Measurements from ENCODE around the gene MDN1. TPM values are rescaled to one million over a fixed set of nuclear protein-coding genes. Genes with fewer than 3 reads are reported as not detected.

Gene MDN1
- total RNA-seq, 1 donor = 21.4 TPM

DNA sequence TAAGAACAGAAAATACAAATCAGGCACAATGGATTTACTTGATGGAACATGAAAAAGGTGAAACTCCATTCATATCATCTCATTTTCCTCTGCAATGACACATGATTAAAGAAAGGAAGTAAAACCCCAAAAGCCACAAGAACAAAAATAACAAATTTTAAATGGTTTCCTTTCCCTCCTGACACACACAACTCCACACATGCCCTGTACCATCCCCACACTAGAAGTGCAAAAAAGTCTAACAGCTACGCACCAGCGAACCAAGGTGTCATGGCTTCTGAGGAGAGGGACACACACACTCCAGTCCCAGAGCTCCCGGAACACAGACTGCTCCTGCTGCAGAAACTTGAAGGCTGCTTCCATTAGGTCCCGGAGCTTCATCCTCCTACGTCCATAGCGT lies 25.3 kb downstream of the MDN1 start:
- H3K4me1 ChIP-seq (ENCODE audit: insufficient read depth, low read length) = peaks cover 3% of the 10 kb centered on the region
- H3K9me3 ChIP-seq (ENCODE audit: low read depth, low read length) = no peaks in the 10 kb centered on the region
- H3K27me3 ChIP-seq (ENCODE audit: insufficient read depth, low read length) = no peaks in the 10 kb centered on the region
- H4K20me1 ChIP-seq (ENCODE audit: insufficient read depth, low read length) = no peaks in the 10 kb centered on the region
- no peak overlapping the region for H3K4me3 ChIP-seq (ENCODE audit: insufficient read depth, low read length)
- H3K4me2 ChIP-seq (ENCODE audit: insufficient read depth, low read length) = no peak overlapping the region
- DNase-seq (ENCODE audit: insufficient read length, low spot score, missing footprints) = no peak
- peaks cover 25% of the 10 kb centered on the region for H3K36me3 ChIP-seq (ENCODE audit: insufficient read depth, low read length)
- TF ChIP-seq, protein P1, sequence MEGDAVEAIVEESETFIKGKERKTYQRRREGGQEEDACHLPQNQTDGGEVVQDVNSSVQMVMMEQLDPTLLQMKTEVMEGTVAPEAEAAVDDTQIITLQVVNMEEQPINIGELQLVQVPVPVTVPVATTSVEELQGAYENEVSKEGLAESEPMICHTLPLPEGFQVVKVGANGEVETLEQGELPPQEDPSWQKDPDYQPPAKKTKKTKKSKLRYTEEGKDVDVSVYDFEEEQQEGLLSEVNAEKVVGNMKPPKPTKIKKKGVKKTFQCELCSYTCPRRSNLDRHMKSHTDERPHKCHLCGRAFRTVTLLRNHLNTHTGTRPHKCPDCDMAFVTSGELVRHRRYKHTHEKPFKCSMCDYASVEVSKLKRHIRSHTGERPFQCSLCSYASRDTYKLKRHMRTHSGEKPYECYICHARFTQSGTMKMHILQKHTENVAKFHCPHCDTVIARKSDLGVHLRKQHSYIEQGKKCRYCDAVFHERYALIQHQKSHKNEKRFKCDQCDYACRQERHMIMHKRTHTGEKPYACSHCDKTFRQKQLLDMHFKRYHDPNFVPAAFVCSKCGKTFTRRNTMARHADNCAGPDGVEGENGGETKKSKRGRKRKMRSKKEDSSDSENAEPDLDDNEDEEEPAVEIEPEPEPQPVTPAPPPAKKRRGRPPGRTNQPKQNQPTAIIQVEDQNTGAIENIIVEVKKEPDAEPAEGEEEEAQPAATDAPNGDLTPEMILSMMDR (IDR thresholded peaks at IDR 0.05; ENCODE audit: extremely low read depth, low read depth, low read length) = no peak
- H3K79me2 ChIP-seq (ENCODE audit: insufficient read depth, low read length) = no peaks in the 10 kb centered on the region
- no peak overlapping the region for H3K27ac ChIP-seq (ENCODE audit: low read depth, low read length)
- H2AFZ ChIP-seq (ENCODE audit: low read length) = no peak overlapping the region

DNA sequence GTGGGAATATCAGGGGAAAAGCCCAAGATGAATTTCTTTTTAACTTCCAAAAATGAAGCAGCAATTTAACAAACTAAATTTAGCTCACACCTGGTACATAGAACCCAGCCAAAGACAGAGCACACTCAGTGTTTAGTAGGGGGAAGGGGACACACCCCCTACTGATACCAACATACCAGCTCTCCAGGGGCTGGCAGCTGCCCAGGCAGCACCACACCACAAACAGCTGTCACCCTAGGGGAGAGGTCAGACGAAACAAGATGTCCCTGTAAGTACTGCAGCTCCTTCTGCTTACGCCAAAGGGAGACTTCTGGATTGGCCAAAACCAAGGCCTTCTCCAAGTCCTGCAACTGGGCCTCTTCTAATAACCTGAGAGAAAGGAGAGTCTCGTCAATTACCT lies 26.0 kb downstream of the MDN1 start:
- Histone ChIP-seq H3K79me2 (ENCODE audit: insufficient read depth, low read length) (no peaks in the 10 kb centered on the region), H3K27me3 (ENCODE audit: insufficient read depth, low read length) (no peaks in the 10 kb centered on the region), H3K4me1 (ENCODE audit: insufficient read depth, low read length) (peaks cover 3% of the 10 kb centered on the region), H3K4me3 (ENCODE audit: insufficient read depth, low read length) (no peak overlapping the region), H3K36me3 (ENCODE audit: insufficient read depth, low read length) (peaks cover 26% of the 10 kb centered on the region), H3K4me2 (ENCODE audit: insufficient read depth, low read length) (no peak overlapping the region), H4K20me1 (ENCODE audit: insufficient read depth, low read length) (no peaks in the 10 kb centered on the region), H2AFZ (ENCODE audit: low read length) (no peak overlapping the region), H3K27ac (ENCODE audit: low read depth, low read length) (no peak overlapping the region), H3K9me3 (ENCODE audit: low read depth, low read length) (no peaks in the 10 kb centered on the region)
- TF ChIP-seq, protein P1 (IDR thresholded peaks at IDR 0.05; ENCODE audit: extremely low read depth, low read depth, low read length) = no peak
- no peak for DNase-seq (ENCODE audit: insufficient read length, low spot score, missing footprints)

GRCh38 chr6:89792881-89793280 lies 26.7 kb downstream of the MDN1 start:
- H2AFZ ChIP-seq (ENCODE audit: low read length) = no peak overlapping the region
- no peak overlapping the region for H3K4me2 ChIP-seq (ENCODE audit: insufficient read depth, low read length)
- H3K27ac ChIP-seq (ENCODE audit: low read depth, low read length) = no peak overlapping the region
- peaks cover 29% of the 10 kb centered on the region for H3K36me3 ChIP-seq (ENCODE audit: insufficient read depth, low read length)
- H3K9me3 ChIP-seq (ENCODE audit: low read depth, low read length) = no peaks in the 10 kb centered on the region
- peaks cover 3% of the 10 kb centered on the region for H3K4me1 ChIP-seq (ENCODE audit: insufficient read depth, low read length)
- H3K4me3 ChIP-seq (ENCODE audit: insufficient read depth, low read length) = no peak overlapping the region
- H3K27me3 ChIP-seq (ENCODE audit: insufficient read depth, low read length) = no peaks in the 10 kb centered on the region
- no peaks in the 10 kb centered on the region for H4K20me1 ChIP-seq (ENCODE audit: insufficient read depth, low read length)
- H3K79me2 ChIP-seq (ENCODE audit: insufficient read depth, low read length) = no peaks in the 10 kb centered on the region
- peak; percentile 77 for DNase-seq (ENCODE audit: insufficient read length, low spot score, missing footprints)
- TF ChIP-seq, protein P1 (IDR thresholded peaks at IDR 0.05; ENCODE audit: extremely low read depth, low read depth, low read length) = peak; percentile 55

DNA sequence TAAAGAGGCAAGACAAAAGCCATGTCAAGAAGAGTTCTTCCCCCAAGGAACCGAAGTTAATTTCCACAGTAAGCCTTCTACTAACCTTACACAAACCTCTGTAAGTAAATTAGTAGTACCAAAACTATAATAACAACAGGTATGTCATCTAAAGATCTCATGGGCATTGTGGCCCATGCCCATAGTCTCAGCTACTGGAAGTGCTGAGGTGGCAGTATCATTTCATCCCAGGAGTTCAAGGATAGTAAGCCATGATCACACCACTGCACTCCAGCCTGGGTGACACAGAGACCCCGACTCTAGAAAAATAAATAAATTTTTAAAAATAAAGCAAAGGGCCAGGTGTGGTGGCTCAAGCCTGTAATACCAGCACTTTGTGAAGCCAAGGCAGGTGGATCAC lies 29.2 kb downstream of the MDN1 start:
- Histone ChIP-seq H4K20me1 (ENCODE audit: insufficient read depth, low read length) (no peaks in the 10 kb centered on the region), H2AFZ (ENCODE audit: low read length) (no peak overlapping the region), H3K4me3 (ENCODE audit: insufficient read depth, low read length) (no peak overlapping the region), H3K27ac (ENCODE audit: low read depth, low read length) (no peak overlapping the region), H3K36me3 (ENCODE audit: insufficient read depth, low read length) (peaks cover 43% of the 10 kb centered on the region), H3K9me3 (ENCODE audit: low read depth, low read length) (no peaks in the 10 kb centered on the region), H3K4me1 (ENCODE audit: insufficient read depth, low read length) (no peaks in the 10 kb centered on the region), H3K27me3 (ENCODE audit: insufficient read depth, low read length) (no peaks in the 10 kb centered on the region), H3K4me2 (ENCODE audit: insufficient read depth, low read length) (no peak overlapping the region), H3K79me2 (ENCODE audit: insufficient read depth, low read length) (no peaks in the 10 kb centered on the region)
- no peak for DNase-seq (ENCODE audit: insufficient read length, low spot score, missing footprints)
- TF ChIP-seq, protein P1 (IDR thresholded peaks at IDR 0.05; ENCODE audit: extremely low read depth, low read depth, low read length) = no peak

All from osteoblast (primary cell).